Duodenal mucosa (tissue), 2 donors: ENCODE measurements around the gene CENPP.

Experiments used
- H3K27ac ChIP-seq: one replicate; pipeline ENCODE4 v1.7.0; 2013; ENCODE audit warnings: low read depth, low read length
- H3K27me3 ChIP-seq, 2 donors: one replicate each; pipeline ENCODE4 v1.7.0; 2013; ENCODE audit warnings: low read length in 2 of 2, control low read depth in 1 of 2; ENCODE audit not compliant: insufficient read depth in 2 of 2, control insufficient read depth in 1 of 2
- H3K36me3 ChIP-seq, 2 donors: one replicate each; pipeline ENCODE4 v1.7.0; 2013; ENCODE audit warnings: low read length in 2 of 2, control low read depth in 1 of 2; ENCODE audit not compliant: insufficient read depth in 2 of 2, control insufficient read depth in 1 of 2
- H3K4me1 ChIP-seq, 2 donors: one replicate each; pipeline ENCODE4 v1.7.0; 2013; ENCODE audit warnings: low read length in 2 of 2, control low read depth in 1 of 2; ENCODE audit not compliant: insufficient read depth in 2 of 2, control insufficient read depth in 1 of 2
- H3K4me3 ChIP-seq, 2 donors: one replicate each; pipeline ENCODE4 v1.7.0; 2013; ENCODE audit warnings: low read length in 2 of 2, low read depth in 1 of 2
- H3K9ac ChIP-seq, 2 donors: one replicate each; pipeline ENCODE4 v1.7.0; 2013; ENCODE audit warnings: low read length in 2 of 2, low read depth in 1 of 2
- H3K9me3 ChIP-seq, 2 donors: one replicate each; pipeline ENCODE4 v1.7.0; 2013; ENCODE audit warnings: low read length in 2 of 2, control low read depth in 1 of 2; ENCODE audit not compliant: control insufficient read depth in 1 of 2

The CENPP gene

DNA sequence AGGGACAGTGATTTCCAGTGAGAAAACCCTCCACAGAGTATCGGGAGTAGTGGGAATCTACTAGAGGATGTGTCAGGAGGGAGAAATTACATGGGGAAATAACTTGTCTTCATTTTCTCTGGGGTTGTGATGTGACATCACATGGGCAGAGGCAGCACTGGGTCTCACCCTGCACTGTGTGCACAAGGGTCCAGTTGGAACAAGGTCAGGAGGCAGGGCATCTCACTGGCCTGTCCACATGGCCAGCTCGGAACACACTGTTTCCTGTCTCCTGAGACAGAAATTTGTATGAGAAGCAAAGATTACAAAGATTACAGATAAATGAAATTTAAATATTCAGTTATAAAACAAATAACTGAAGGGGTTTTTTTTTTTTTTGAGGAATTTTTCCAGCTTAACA is 272.6 kb downstream of the CENPP start:
- Histone ChIP-seq H3K27ac (no peak overlapping the region), H3K27me3 (no peaks in the 10 kb centered on the region), H3K36me3 (no peaks in the 10 kb centered on the region), H3K4me3 (no peak overlapping the region), H3K9me3 (no peaks in the 10 kb centered on the region), H3K9ac (no peak overlapping the region), H3K4me1 (no peaks in the 10 kb centered on the region)

DNA sequence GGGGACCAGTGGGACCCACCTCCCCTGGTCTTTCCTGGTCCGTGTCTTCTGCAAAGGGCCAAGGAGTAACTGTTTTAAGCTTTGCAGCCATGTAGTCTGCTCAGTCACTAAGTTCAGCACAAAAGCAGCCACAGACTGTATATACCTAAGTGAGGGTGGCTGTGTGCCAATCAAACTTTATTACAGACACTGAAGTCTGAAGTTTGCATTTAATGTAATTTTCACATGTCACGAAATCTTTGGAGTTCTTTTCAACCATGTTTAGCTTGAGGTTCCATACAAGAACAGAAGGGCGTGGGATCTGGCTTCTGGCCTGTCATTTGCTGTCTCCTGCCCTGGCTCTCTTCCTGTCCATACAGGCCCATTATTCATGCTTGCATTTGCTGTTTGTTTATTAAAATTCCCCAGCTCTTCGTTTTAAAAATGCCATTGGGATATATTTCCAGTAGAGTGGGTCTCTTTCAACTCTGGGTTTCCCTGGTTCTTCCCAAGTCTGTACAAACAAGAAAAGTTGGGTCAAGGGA is 274.2 kb downstream of the CENPP start:
- H3K9ac ChIP-seq: no peak overlapping the region
- no peaks in the 10 kb centered on the region for H3K36me3 ChIP-seq
- H3K27ac ChIP-seq: no peak overlapping the region
- H3K4me1 ChIP-seq: no peaks in the 10 kb centered on the region
- H3K9me3 ChIP-seq: peaks cover 0 to 7% of the 10 kb centered on the region in 2 donors
- no peak overlapping the region for H3K4me3 ChIP-seq
- H3K27me3 ChIP-seq: no peaks in the 10 kb centered on the region

DNA sequence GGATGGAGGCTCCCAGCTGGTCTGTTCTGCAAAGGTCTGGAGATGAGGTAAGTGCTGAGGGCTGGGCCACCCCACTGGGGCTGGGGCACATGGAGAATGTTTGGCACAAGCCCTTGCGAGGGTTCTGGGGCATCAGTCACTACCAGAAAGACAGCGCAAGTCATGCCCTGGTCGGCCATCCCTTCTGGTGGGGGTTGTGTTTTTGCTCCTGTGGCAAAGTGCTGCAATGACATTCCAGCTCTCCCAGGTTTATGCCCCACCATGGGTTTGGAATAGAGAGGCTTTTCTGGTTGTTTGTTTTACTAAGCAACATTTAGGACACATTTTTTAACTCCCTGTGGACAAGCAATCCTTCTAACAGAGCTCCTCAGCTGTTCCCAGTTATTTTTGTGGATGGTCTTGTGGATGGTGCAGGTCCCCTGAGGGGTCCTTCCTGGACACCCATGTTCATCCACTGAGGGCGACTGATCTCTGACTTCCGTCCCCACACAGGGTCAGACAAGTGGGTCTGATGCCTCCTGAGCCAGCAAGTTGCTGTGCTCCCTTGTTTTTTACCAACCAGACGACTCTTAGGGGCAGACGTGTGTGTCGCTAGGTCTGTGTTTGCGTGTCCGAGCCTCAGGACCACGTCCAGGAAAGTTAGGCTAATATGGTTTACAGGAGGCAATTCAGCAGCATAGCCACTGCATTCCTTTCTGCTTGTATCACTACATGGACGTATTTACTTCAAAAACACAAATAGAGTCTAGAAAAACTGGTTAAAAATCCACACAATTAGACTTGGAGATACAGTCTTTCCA is 274.9 kb downstream of the CENPP start:
- no peaks in the 10 kb centered on the region for H3K4me1 ChIP-seq
- no peak overlapping the region for H3K27ac ChIP-seq
- no peaks in the 10 kb centered on the region for H3K36me3 ChIP-seq
- peaks cover 0 to 7% of the 10 kb centered on the region in 2 donors for H3K9me3 ChIP-seq
- no peaks in the 10 kb centered on the region for H3K27me3 ChIP-seq
- H3K9ac ChIP-seq: no peak overlapping the region
- H3K4me3 ChIP-seq: no peak overlapping the region

DNA sequence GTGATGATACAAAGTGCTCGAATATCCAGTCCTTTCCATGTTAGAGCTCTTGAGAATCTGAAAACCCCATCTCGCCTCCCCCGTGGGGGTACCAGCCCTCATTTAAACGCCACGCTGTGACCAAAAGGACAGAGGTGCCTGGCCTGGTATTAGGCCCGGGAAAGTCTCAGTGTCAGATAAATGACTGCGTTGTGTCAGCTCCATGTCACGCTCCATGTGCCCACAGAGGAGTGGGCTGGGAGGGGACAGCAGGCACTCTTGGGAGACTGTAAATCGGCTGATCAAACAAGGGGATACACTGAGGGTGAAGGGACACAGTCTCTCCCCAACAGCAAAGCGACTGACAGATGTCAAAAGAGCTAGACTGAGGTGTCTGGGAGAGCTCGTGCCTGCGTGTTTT is 275.7 kb downstream of the CENPP start:
- Histone ChIP-seq H3K9me3 (peaks cover 0 to 7% of the 10 kb centered on the region in 2 donors), H3K36me3 (no peaks in the 10 kb centered on the region), H3K4me1 (no peaks in the 10 kb centered on the region), H3K4me3 (no peak overlapping the region), H3K27ac (no peak overlapping the region), H3K27me3 (no peaks in the 10 kb centered on the region), H3K9ac (no peak overlapping the region)

DNA sequence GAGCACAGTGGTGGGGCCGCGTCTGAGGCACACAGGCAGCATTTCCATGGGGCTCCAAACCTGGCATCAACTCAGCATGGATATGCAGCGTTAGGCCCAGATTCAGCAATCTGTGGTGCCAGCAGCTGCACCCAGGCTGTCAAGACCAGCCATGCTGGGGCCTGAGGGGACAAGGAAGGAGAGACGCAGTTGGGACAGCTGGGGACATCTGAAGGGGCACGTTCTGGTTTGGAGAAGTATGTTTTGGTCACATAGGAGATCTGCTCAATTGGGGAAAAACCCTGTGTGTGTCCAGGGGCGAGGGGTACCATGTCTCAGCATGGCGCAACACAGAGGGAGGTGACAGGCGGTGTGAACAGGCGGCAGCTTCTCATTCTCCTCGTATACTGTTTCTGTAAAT is 276.7 kb downstream of the CENPP start:
- Histone ChIP-seq H3K4me1 (no peaks in the 10 kb centered on the region), H3K9ac (no peak overlapping the region), H3K27me3 (no peaks in the 10 kb centered on the region), H3K4me3 (no peak overlapping the region), H3K9me3 (peaks cover 0 to 7% of the 10 kb centered on the region in 2 donors), H3K27ac (no peak overlapping the region), H3K36me3 (no peaks in the 10 kb centered on the region)

DNA sequence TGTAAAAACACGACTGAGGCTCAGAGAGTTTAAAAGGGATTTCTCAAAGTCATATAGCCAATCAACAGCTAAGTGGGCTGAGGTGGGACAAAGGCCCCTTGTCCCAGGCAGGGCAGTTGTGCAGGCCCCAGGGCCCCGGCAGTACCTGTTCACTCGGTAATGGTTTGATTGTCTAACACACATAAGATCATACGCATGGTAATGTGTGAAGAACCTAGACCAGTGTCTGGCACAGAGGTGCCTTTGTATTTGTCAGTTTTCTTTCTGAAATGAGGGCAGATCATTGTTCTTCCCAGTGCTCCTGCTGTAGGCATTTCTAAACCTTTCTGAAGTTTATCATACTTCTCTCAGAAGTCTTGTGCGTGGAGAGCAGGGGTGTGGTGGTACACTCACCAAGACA is 277.3 kb downstream of the CENPP start:
- H3K4me1 ChIP-seq: no peaks in the 10 kb centered on the region

DNA sequence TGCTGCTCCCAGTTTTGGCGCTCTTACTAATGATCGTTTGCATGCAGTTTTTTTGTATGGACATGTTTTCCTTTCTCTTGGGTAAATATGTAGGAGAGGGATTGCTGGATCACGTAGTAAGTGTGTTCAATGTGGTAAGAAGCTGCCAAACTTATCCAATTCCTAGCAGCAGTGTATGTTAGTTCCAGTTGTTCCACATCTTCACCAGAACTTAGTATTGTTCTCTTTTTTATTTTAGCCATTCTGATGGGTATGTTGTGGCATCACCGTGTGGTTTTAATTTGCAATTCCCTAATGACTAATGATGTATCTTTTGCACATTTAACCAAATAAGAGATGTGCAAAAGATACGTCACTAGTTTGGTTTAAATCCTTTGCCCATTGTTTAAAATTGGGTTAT is 278.2 kb downstream of the CENPP start:
- Histone ChIP-seq H3K9ac (no peak overlapping the region), H3K9me3 (peaks cover 0 to 7% of the 10 kb centered on the region in 2 donors), H3K4me3 (no peak overlapping the region), H3K36me3 (no peaks in the 10 kb centered on the region), H3K4me1 (no peaks in the 10 kb centered on the region), H3K27ac (no peak overlapping the region), H3K27me3 (no peaks in the 10 kb centered on the region)

More for the DNA sequence above, 277.3 kb downstream of the CENPP start:
- H3K9ac ChIP-seq: no peak overlapping the region
- peaks cover 0 to 7% of the 10 kb centered on the region in 2 donors for H3K9me3 ChIP-seq
- H3K27me3 ChIP-seq: no peaks in the 10 kb centered on the region
- no peaks in the 10 kb centered on the region for H3K36me3 ChIP-seq
- no peak overlapping the region for H3K4me3 ChIP-seq
- no peak overlapping the region for H3K27ac ChIP-seq

DNA sequence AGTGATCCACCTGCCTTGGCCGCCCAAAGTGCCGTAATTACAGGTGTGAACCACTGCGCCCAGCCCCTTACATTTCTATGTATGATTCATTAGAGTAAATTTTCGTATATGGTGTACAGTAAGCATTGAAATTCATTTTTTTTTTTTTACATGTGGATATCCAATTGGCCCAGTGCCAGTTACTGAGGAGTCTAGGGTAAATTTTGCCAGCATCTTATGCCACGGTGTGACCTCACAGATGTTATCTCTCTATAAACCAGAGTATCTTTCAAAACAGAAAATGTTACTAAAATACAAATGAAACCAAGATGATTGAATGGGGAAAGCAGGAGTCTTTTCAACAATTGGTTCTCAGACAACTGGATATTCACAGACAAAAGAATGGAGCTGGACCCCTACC is 279.5 kb downstream of the CENPP start:
- no peaks in the 10 kb centered on the region for H3K4me1 ChIP-seq
- H3K27me3 ChIP-seq: no peaks in the 10 kb centered on the region
- no peak overlapping the region for H3K4me3 ChIP-seq
- H3K9me3 ChIP-seq: peaks cover 0 to 7% of the 10 kb centered on the region in 2 donors
- no peak overlapping the region for H3K27ac ChIP-seq
- H3K36me3 ChIP-seq: no peaks in the 10 kb centered on the region
- no peak overlapping the region for H3K9ac ChIP-seq

DNA sequence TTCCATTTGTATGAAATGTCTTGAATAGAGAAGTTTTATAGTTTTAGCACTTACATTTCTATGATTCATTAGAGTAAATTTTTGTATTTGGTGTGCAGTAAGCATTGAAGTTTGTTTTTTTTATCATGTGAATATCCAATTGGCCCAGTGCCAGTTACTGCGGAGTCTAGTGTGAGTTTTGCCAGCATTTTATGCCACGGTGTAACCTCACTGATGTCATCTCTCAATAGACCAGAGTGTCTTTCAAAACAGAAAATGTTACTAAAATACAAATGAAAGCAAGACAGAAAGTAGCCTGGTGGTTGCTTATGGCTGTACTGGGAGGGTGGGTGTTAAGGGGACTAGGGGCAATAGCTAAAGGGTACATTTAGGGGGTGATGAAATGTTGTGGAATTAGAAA is 281.3 kb downstream of the CENPP start:
- Histone ChIP-seq H3K36me3 (peaks cover 7 to 13% of the 10 kb centered on the region in 2 donors), H3K4me3 (no peak overlapping the region), H3K9me3 (peaks cover 0 to 7% of the 10 kb centered on the region in 2 donors), H3K4me1 (no peaks in the 10 kb centered on the region), H3K9ac (no peak overlapping the region), H3K27ac (no peak overlapping the region), H3K27me3 (no peaks in the 10 kb centered on the region)

DNA sequence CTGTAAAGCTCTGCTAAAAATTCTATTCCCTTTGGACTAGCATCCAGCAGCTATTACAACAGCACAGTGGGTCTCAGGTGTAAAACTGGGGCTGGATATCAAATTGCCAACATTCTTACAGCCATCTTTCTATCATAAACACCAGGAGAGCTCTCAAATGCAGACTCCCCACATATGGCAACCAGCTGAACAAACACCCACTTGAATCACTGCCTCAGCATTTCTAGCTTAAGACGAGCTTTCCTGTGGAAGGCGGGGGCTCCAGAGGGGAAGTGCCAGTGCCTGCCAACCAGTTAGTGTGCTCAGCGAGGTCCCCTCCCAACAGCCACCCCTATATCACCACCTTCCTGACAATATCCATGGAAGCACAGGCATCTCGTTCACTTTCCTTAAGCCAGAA is 282.0 kb downstream of the CENPP start:
- Histone ChIP-seq H3K4me3 (no peak overlapping the region), H3K4me1 (no peaks in the 10 kb centered on the region), H3K9ac (no peak overlapping the region), H3K27me3 (no peaks in the 10 kb centered on the region), H3K27ac (no peak overlapping the region), H3K9me3 (peaks cover 0 to 7% of the 10 kb centered on the region in 2 donors), H3K36me3 (peaks cover 7 to 16% of the 10 kb centered on the region in 2 donors)
